OCI-LY7 (cell line): Measurements from ENCODE around the gene PTPMT1. TPM values are rescaled to one million over a fixed set of nuclear protein-coding genes. Genes with fewer than 3 reads are reported as not detected.

ENCODE experiments used
- BruUV-seq: library from RNA; stranded (reverse); fragments of 400-500 nt; replicated peaks from 2 replicates; lab custom pipeline; 2021; lab: Mats Ljungman, UMichigan
- CTCF ChIA-PET: fragments of 300-600 bp; sonication (Branson Sonifier 250); formaldehyde crosslinking; loops from one replicate; lab custom pipeline; 2022; ENCODE audit warnings: antibody characterized with exemption; ENCODE audit not compliant: unreplicated experiment; lab: Charles Lee
- POLR2A ChIA-PET: fragments of 300-600 bp; sonication (Branson Sonifier 250); formaldehyde crosslinking; loops from one replicate; lab custom pipeline; 2022; ENCODE audit warnings: antibody characterized with exemption; lab: Charles Lee
- DNase-seq: peaks from one replicate; pipeline ENCODE4 v3.0.0-alpha.2; 2015; ENCODE audit warnings: low spot score
- H2AFZ ChIP-seq: fragments of 200-600 bp; sonication (generic), shearing (Covaris generic); 2 replicates; pipeline ENCODE4 v1.6.1; 2014; ENCODE audit warnings: mild to moderate bottlenecking, antibody characterized with exemption, low read length, moderate library complexity
- H3K27ac ChIP-seq: fragments of 200-600 bp; sonication (generic); 2 replicates; pipeline ENCODE4 v1.5.1; 2014; ENCODE audit warnings: mixed run types, low read depth, mild to moderate bottlenecking, moderate library complexity, low read length, inconsistent platforms; ENCODE audit not compliant: poor library complexity, severe bottlenecking
- H3K36me3 ChIP-seq: fragments of 200-600 bp; sonication (generic); 2 replicates; pipeline ENCODE4 v1.6.1; 2014; ENCODE audit warnings: mild to moderate bottlenecking, antibody characterized with exemption, low read length, moderate library complexity, mixed read lengths; ENCODE audit not compliant: insufficient read depth
- H3K4me1 ChIP-seq: fragments of 200-600 bp; sonication (generic); 2 replicates; pipeline ENCODE4 v1.5.1; 2014; ENCODE audit warnings: mild to moderate bottlenecking, low read length; ENCODE audit not compliant: insufficient read depth, poor library complexity, severe bottlenecking
- H3K4me2 ChIP-seq: fragments of 200-600 bp; sonication (generic); 2 replicates; pipeline ENCODE4 v1.6.1; 2014; ENCODE audit warnings: mild to moderate bottlenecking, low read length
- H3K4me3 ChIP-seq: fragments of 200-600 bp; sonication (generic); 2 replicates; pipeline ENCODE4 v1.5.1; 2014; ENCODE audit warnings: mild to moderate bottlenecking, low read depth, low read length; ENCODE audit not compliant: poor library complexity, severe bottlenecking
- H3K79me2 ChIP-seq: fragments of 200-600 bp; sonication (generic); 2 replicates; pipeline ENCODE4 v1.6.1; 2016; ENCODE audit warnings: low read depth, mild to moderate bottlenecking, low read length, moderate library complexity, mixed read lengths; ENCODE audit not compliant: insufficient read depth
- H3K9me2 ChIP-seq: fragments of 200-600 bp; sonication (generic); 2 replicates; pipeline ENCODE4 v1.6.1; 2016; ENCODE audit warnings: mild to moderate bottlenecking, low read length, mixed read lengths; ENCODE audit not compliant: insufficient read depth
- H3K9me3 ChIP-seq: fragments of 200-600 bp; sonication (generic); 2 replicates; pipeline ENCODE4 v1.6.1; 2014; ENCODE audit warnings: mild to moderate bottlenecking, mixed run types, low read length, mixed read lengths
- H4K20me1 ChIP-seq: fragments of 200-600 bp; sonication (generic); 2 replicates; pipeline ENCODE4 v1.6.1; 2014; ENCODE audit warnings: mild to moderate bottlenecking, antibody characterized with exemption, low read length, moderate library complexity, mixed read lengths; ENCODE audit not compliant: insufficient read depth
- EZH2phosphoT487 ChIP-seq: fragments of 200-600 bp; sonication (generic); IDR thresholded peaks from 2 replicates; pipeline ENCODE4 v1.6.1; 2018; ENCODE audit warnings: low read depth, borderline replicate concordance, mild to moderate bottlenecking, mixed run types, antibody characterized with exemption, low read length, moderate library complexity, mixed read lengths
- intact Hi-C: fragments of 100-400 bp; cut with micrococcal nuclease; formaldehyde crosslinking; loops from one replicate; pipeline ENCODE4 v1.10.0; 2022; ENCODE audit not compliant: unreplicated experiment
- total RNA-seq, 2 experiments: library from RNA; depleted of rRNA in 1 of 2; stranded (reverse); fragments of >200 nt in 1 of 2; shearing (Covaris generic) in 1 of 2; gene quantifications; 2 replicates each; pipeline ENCODE4 v1.2.3, GENCODE V29; 2014 to 2022
- TF ChIP-seq, protein P1 (sequence below): fragments of 200-600 bp; sonication (generic); conservative IDR thresholded peaks from 2 replicates; pipeline ENCODE4 v1.5.1; 2014; ENCODE audit warnings: mild to moderate bottlenecking, antibody characterized with exemption, low read length, moderate library complexity, mixed read lengths

The PTPMT1 gene
- total RNA-seq, 2 experiments from 2014 or later: 27.6 to 52.6 TPM

DNA sequence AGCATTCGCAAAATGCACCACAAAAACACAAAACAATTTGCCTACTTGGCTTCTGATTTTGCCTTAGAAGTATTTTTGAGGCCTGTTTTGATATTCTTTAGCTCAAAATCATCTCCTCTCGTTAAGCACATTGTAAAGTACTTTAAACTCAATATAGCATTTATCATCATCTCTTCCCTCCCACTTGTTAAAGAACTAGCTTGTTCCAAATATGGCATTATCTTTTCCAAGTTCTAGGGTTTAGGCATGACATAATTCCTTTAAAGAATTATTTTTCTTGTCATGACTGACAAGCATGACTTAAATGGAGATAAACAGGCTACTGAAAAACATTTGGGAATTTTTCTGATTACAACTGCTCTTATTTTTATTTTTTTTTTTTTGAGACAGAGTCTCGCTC is 33.7 kb upstream of the PTPMT1 start:
- H3K79me2 ChIP-seq: peaks cover 98% of the 10 kb centered on the region
- BruUV-seq: TSS peak; percentile 41
- DNase-seq: no peak
- no peak overlapping the region for H3K27ac ChIP-seq
- H3K9me3 ChIP-seq: no peaks in the 10 kb centered on the region
- no peak overlapping the region for H3K4me2 ChIP-seq
- POLR2A ChIA-PET: interaction anchor here (0.6 to 1.9 kb wide), 3 partner anchors 8 to 301 kb away, joined by 3 to 6 read pairs (median 4); no protein-coding TSS in a partner anchor
- CTCF ChIA-PET: interaction anchor here (0.9 kb wide), 1 partner anchor 10 kb away, joined by 3 read pairs; no protein-coding TSS in a partner anchor
- H3K36me3 ChIP-seq: peaks cover 57% of the 10 kb centered on the region
- no peaks in the 10 kb centered on the region for H3K4me1 ChIP-seq
- intact Hi-C loops: no loop called here
- H4K20me1 ChIP-seq: peaks cover 18% of the 10 kb centered on the region; the same call in 1 of the 2 replicates
- H2AFZ ChIP-seq: no peak overlapping the region
- no peak for TF ChIP-seq EZH2phosphoT487
- TF ChIP-seq, protein P1, sequence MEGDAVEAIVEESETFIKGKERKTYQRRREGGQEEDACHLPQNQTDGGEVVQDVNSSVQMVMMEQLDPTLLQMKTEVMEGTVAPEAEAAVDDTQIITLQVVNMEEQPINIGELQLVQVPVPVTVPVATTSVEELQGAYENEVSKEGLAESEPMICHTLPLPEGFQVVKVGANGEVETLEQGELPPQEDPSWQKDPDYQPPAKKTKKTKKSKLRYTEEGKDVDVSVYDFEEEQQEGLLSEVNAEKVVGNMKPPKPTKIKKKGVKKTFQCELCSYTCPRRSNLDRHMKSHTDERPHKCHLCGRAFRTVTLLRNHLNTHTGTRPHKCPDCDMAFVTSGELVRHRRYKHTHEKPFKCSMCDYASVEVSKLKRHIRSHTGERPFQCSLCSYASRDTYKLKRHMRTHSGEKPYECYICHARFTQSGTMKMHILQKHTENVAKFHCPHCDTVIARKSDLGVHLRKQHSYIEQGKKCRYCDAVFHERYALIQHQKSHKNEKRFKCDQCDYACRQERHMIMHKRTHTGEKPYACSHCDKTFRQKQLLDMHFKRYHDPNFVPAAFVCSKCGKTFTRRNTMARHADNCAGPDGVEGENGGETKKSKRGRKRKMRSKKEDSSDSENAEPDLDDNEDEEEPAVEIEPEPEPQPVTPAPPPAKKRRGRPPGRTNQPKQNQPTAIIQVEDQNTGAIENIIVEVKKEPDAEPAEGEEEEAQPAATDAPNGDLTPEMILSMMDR: no peak
- H3K9me2 ChIP-seq: no peaks in the 10 kb centered on the region
- no peak overlapping the region for H3K4me3 ChIP-seq

DNA sequence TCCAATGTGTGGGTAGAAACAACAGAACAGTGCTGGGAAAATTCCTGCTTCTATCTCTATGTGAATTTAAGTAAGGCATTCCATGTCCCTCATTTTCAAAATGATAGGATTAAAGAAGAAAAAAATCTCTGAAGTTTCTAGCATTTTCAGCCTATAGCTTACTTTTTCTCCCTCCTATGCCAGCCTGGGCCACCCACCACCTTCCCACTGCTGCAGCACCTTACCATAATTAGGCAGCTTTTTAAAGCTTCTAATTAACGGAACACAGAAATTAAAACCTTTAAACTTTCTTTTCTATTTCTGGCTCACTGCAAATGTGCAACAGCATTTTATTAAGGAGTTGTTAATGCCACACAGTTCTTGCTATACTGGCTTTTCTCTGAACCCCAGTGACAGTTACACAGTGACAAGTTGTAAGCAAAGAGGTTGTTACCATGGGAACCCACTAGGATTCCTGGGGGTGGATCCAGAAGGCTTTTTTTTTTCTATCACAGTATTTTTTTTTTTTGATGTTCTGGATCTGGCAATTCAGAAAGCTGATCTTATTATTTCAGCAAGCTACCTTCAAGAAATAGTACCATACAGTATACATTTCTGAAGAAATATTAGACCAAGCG is 32.7 kb upstream of the PTPMT1 start:
- no TSS peak for BruUV-seq
- Histone ChIP-seq H3K4me3 (no peak overlapping the region), H3K4me1 (no peaks in the 10 kb centered on the region), H3K4me2 (no peak overlapping the region), H3K79me2 (peaks cover 99% of the 10 kb centered on the region), H3K36me3 (peaks cover 61% of the 10 kb centered on the region), H3K9me2 (no peaks in the 10 kb centered on the region), H4K20me1 (peaks cover 18% of the 10 kb centered on the region; the same call in 1 of the 2 replicates), H3K9me3 (no peaks in the 10 kb centered on the region), H3K27ac (no peak overlapping the region), H2AFZ (no peak overlapping the region)
- TF ChIP-seq, protein P1: no peak
- no peak for TF ChIP-seq EZH2phosphoT487
- no peak for DNase-seq
- CTCF ChIA-PET: interaction anchor here (1.0 kb wide), 1 partner anchor 14 kb away, joined by 3 read pairs; no protein-coding TSS in a partner anchor
- POLR2A ChIA-PET: interaction anchor here (0.6 to 1.9 kb wide), 8 partner anchors 7 to 223 kb away, joined by 3 to 6 read pairs (median 4); no protein-coding TSS in a partner anchor
- intact Hi-C loops: no loop called here

DNA sequence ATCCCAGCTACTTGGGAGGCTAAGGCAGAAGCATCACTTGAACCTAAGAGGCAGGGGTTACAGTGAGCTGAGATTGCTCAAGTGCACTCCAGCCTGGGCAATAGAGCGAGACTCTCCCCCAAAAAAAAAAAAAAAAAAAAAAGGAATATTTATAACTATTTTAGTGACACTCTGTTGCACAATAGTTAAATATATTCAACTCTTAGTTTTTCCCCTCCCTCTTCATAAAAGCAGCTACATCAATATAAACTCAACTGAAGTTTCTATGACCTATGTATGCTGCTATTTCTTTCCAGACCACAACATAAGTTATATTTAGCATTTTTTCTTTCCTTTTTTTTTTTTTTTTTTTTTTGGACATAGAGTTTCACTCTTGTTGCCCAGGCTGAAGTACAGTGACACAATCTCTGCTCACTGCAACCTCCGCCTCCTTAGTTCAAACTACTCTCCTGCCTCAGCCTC is 31.7 kb upstream of the PTPMT1 start:
- CTCF ChIA-PET: no interaction called here
- Histone ChIP-seq H4K20me1 (peaks cover 18% of the 10 kb centered on the region; the same call in 1 of the 2 replicates), H3K36me3 (peaks cover 61% of the 10 kb centered on the region), H3K4me1 (no peaks in the 10 kb centered on the region), H3K79me2 (peaks cover 99% of the 10 kb centered on the region), H3K27ac (no peak overlapping the region), H2AFZ (no peak overlapping the region), H3K4me3 (no peak overlapping the region), H3K4me2 (no peak overlapping the region), H3K9me2 (no peaks in the 10 kb centered on the region), H3K9me3 (no peaks in the 10 kb centered on the region)
- no TSS peak for BruUV-seq
- no peak for DNase-seq
- TF ChIP-seq EZH2phosphoT487: no peak
- TF ChIP-seq, protein P1: no peak
- POLR2A ChIA-PET: interaction anchor here (0.5 to 1.8 kb wide), 9 partner anchors 10 to 650 kb away, joined by 3 to 6 read pairs (median 3); partner anchors contain the start of gene NDUFS3
- intact Hi-C loops: no loop called here
